OCI-LY3 (cell line): ENCODE data around the gene TTLL8.

ENCODE experiments used
- H2AFZ ChIP-seq: fragments of 200-600, 300-600 bp; shearing (Covaris generic); 2 replicates; pipeline ENCODE4 v1.6.0; 2014; ENCODE audit warnings: antibody characterized with exemption, low read depth, low read length
- H3K27ac ChIP-seq: fragments of 200-600, 300-600 bp; sonication (generic); 2 replicates; pipeline ENCODE4 v1.5.1; 2014; ENCODE audit warnings: mild to moderate bottlenecking, low read length, moderate library complexity, mixed read lengths
- H3K27me3 ChIP-seq: fragments of 200-600, 300-600 bp; sonication (generic); 2 replicates; pipeline ENCODE4 v1.6.1; 2014; ENCODE audit warnings: low read depth, low read length, mixed read lengths
- H3K36me3 ChIP-seq: fragments of 200-600, 300-600 bp; sonication (generic); replicated peaks from 2 replicates; pipeline ENCODE3; 2014; ENCODE audit warnings: low read depth, low read length, mixed read lengths
- H3K4me1 ChIP-seq: fragments of 300-600, 200-600 bp; sonication (generic); 2 replicates; pipeline ENCODE4 v1.6.1; 2014; ENCODE audit warnings: low read length, mixed read lengths
- H3K4me2 ChIP-seq: fragments of 200-600, 300-600 bp; sonication (generic); 2 replicates; pipeline ENCODE4 v1.6.1; 2014; ENCODE audit warnings: low read length, mixed read lengths
- H3K4me3 ChIP-seq: fragments of 300-600, 200-600 bp; sonication (generic); 2 replicates; pipeline ENCODE4 v1.5.1; 2014; ENCODE audit warnings: antibody characterized with exemption, mild to moderate bottlenecking, low read length, moderate library complexity
- H3K79me2 ChIP-seq: fragments of 300-600, 200-600 bp; shearing (Covaris generic); 2 replicates; pipeline ENCODE4 v1.6.1; 2014; ENCODE audit warnings: mild to moderate bottlenecking, low read length, mixed read lengths
- H3K9ac ChIP-seq: fragments of 300-600, 200-600 bp; shearing (Covaris generic); 2 replicates; pipeline ENCODE4 v1.6.0; 2014; ENCODE audit warnings: mild to moderate bottlenecking, low read length, moderate library complexity
- H3K9me3 ChIP-seq: fragments of 200-600, 300-600 bp; shearing (Covaris generic); 2 replicates; pipeline ENCODE4 v1.6.1; 2014; ENCODE audit warnings: low read length, mixed read lengths; ENCODE audit not compliant: insufficient read depth
- H4K20me1 ChIP-seq: fragments of 200-600, 300-600 bp; sonication (generic); 2 replicates; pipeline ENCODE4 v1.6.1; 2016; ENCODE audit warnings: low read length, mixed read lengths; ENCODE audit not compliant: insufficient read depth
- EZH2phosphoT487 ChIP-seq: fragments of 200-600 bp; shearing (Covaris generic); IDR thresholded peaks from 2 replicates; pipeline ENCODE4 v1.6.1; 2018; ENCODE audit warnings: antibody characterized with exemption, mixed run types, low read depth
- TF ChIP-seq, protein P1 (sequence below): fragments of 200-600, 300-600 bp; sonication (generic); IDR thresholded peaks from 2 replicates; pipeline ENCODE4 v1.5.1; 2014; ENCODE audit warnings: antibody characterized with exemption, low read length, low read depth

TTLL8 gene

DNA sequence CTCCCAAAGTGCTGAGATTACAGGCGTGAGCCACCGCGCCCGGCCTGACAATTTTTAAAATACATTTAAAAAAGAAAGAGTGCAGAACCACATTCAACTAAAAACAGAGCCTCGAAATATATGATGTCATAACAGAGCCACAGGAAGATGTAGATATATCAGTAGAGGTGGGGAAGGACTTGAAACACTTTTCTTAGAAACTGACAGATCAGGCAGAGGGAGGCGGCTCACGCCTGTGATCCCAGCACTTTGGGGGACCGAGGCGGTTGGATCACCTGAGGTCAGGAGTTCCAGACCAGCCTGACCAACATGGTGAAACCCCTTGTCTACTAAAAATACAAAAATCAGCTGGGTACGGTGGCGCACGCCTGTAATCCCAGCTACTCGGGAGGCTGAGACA, 20.1 kb upstream of the TTLL8 start:
- Histone ChIP-seq H3K4me2 (no peak overlapping the region), H3K27ac (no peak overlapping the region), H3K4me3 (no peak overlapping the region), H3K79me2 (no peaks in the 10 kb centered on the region), H3K9ac (no peak overlapping the region), H3K36me3 (no peaks in the 10 kb centered on the region), H3K9me3 (no peaks in the 10 kb centered on the region), H3K4me1 (no peaks in the 10 kb centered on the region), H3K27me3 (no peaks in the 10 kb centered on the region), H4K20me1 (no peaks in the 10 kb centered on the region), H2AFZ (no peak overlapping the region)
- TF ChIP-seq EZH2phosphoT487, result no peak
- TF ChIP-seq, protein P1, sequence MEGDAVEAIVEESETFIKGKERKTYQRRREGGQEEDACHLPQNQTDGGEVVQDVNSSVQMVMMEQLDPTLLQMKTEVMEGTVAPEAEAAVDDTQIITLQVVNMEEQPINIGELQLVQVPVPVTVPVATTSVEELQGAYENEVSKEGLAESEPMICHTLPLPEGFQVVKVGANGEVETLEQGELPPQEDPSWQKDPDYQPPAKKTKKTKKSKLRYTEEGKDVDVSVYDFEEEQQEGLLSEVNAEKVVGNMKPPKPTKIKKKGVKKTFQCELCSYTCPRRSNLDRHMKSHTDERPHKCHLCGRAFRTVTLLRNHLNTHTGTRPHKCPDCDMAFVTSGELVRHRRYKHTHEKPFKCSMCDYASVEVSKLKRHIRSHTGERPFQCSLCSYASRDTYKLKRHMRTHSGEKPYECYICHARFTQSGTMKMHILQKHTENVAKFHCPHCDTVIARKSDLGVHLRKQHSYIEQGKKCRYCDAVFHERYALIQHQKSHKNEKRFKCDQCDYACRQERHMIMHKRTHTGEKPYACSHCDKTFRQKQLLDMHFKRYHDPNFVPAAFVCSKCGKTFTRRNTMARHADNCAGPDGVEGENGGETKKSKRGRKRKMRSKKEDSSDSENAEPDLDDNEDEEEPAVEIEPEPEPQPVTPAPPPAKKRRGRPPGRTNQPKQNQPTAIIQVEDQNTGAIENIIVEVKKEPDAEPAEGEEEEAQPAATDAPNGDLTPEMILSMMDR, result no peak

DNA sequence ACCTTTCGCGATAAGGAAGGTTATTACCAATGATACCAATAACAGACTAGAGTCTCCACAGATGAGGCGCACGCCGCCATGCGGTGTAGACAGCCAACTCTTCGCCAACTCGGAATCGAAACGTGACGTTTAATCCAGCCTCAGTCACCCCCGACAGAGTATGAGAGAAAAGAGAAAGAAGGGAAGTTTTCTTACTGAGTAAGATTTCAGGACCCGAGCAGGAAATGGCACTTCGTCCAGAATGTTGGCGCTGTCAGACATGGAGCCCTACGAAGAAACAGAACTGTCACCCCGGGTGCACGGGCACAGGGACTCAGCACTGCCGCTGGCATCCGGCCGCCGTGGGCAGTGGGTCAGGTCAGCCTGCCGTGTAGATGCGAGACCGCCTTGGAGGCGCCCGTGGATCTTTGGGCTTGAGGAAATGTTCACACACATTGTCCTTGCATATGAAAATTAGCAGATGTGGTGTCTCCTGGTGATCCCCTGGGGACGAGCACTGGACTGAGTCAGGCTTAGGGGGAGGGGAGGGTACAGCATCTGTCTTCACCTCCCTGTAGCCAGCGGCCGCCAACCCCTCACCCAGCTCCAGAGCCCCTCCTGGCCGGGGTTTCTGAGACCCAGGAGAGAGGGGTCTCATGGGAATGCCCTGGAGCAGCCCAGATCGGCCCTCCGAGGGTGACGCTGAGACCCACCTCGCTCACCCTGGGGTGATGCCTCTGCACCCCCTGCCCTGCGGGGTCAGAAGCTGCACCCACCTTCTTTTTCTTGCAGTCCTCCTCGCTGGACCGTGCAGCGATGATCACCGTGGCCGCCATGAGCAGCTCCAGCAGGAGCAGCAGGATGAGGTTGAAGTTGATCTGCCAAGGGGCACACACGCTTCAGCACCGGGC, 18.8 kb upstream of the TTLL8 start:
- no peak overlapping the region for H3K9ac ChIP-seq
- H3K27ac ChIP-seq, result no peak overlapping the region
- no peaks in the 10 kb centered on the region for H3K4me1 ChIP-seq
- no peaks in the 10 kb centered on the region for H3K79me2 ChIP-seq
- no peak overlapping the region for H2AFZ ChIP-seq
- TF ChIP-seq, protein P1, result no peak
- no peak for TF ChIP-seq EZH2phosphoT487
- no peaks in the 10 kb centered on the region for H4K20me1 ChIP-seq
- no peak overlapping the region for H3K4me2 ChIP-seq
- H3K4me3 ChIP-seq, result no peak overlapping the region
- H3K9me3 ChIP-seq, result no peaks in the 10 kb centered on the region
- no peaks in the 10 kb centered on the region for H3K36me3 ChIP-seq
- H3K27me3 ChIP-seq, result no peaks in the 10 kb centered on the region

DNA sequence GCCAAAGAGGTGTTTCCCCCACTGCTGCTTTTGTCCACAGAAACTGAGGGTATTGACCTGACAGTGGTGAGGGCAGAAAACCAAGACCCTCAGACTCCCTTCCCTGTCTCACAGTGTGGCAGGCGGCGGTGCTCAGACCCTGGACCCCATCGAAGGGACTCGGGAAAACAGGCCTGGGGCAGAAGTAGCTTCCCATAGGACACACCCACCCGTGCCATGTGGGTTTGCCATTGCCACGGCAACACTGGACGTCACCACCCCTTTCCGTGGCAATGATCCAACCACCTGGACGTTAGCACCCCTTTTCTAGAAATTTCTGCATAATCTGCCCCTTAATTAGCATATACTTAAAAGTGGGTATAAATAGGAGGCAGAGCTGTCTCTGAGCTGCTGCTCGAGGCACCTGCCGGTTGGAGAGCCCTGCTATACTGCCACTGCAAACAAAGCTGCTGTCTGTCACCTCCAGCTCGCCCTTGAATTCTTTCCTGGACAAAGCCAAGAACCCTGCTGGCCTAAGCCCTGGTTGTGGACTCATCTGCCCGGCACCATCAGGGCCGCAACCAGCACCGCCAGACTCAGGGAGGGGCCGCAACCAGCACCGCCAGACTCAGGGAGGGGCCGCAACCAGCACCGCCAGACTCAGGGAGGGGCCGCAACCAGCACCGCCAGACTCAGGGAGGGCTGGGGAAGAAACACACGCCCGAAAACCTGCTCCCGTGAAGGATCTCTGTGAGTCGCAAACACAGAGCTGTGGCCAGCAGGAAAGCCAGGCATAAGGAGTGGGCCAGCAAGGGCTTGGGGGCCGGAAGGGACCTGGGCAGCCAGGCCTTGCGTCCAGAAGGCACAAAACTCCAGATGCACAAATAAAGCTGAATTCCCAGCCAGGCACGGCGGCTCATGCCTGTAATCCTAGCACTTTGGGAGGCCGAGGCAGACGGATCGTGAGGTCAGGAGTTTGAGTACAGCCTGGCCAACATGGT, 16.7 kb upstream of the TTLL8 start:
- H3K4me3 ChIP-seq, result no peak overlapping the region

More for the DNA sequence above, 16.7 kb upstream of the TTLL8 start:
- H3K79me2 ChIP-seq, result no peaks in the 10 kb centered on the region
- no peaks in the 10 kb centered on the region for H3K27me3 ChIP-seq
- H3K36me3 ChIP-seq, result no peaks in the 10 kb centered on the region
- no peak overlapping the region for H3K9ac ChIP-seq
- TF ChIP-seq, protein P1, result no peak
- no peak for TF ChIP-seq EZH2phosphoT487
- no peak overlapping the region for H3K4me2 ChIP-seq
- no peaks in the 10 kb centered on the region for H3K4me1 ChIP-seq
- H2AFZ ChIP-seq, result no peak overlapping the region
- no peaks in the 10 kb centered on the region for H3K9me3 ChIP-seq
- no peak overlapping the region for H3K27ac ChIP-seq
- H4K20me1 ChIP-seq, result no peaks in the 10 kb centered on the region
